SU-DHL-6 (cell line): ENCODE measurements around the gene COA8.

Experiments
- H2AFZ ChIP-seq: fragments of 200-600 bp; sonication (generic); 2 replicates; pipeline ENCODE4 v1.6.1; 2014; ENCODE audit warnings: low read depth, mild to moderate bottlenecking, moderate library complexity, mixed read lengths, antibody characterized with exemption, low read length; ENCODE audit not compliant: severe bottlenecking
- H3F3A ChIP-seq: fragments of 200-600 bp; shearing (Covaris generic); 2 replicates; pipeline ENCODE4 v1.6.0; 2016; ENCODE audit warnings: antibody characterized with exemption, mild to moderate bottlenecking; ENCODE audit not compliant: insufficient read depth
- H3K27ac ChIP-seq: fragments of 200-600 bp; sonication (generic); 2 replicates; pipeline ENCODE4 v1.5.1; 2016; ENCODE audit warnings: low read depth, mild to moderate bottlenecking, low read length, moderate library complexity, mixed read lengths
- H3K27me3 ChIP-seq: fragments of 200-600 bp; sonication (generic), shearing (Covaris generic); 2 replicates; pipeline ENCODE4 v1.6.0; 2014; ENCODE audit warnings: mild to moderate bottlenecking, low read length
- H3K36me3 ChIP-seq: fragments of 200-600 bp; sonication (generic); 2 replicates; pipeline ENCODE4 v1.6.1; 2014; ENCODE audit warnings: mild to moderate bottlenecking, low read length, mixed read lengths
- H3K4me2 ChIP-seq: fragments of 300-600, 200-600 bp; shearing (Covaris generic), sonication (generic); 2 replicates; pipeline ENCODE4 v1.6.0; 2014; ENCODE audit warnings: low read length, low read depth, mild to moderate bottlenecking; ENCODE audit not compliant: poor library complexity, severe bottlenecking
- H3K4me3 ChIP-seq: fragments of 200-600 bp; sonication (generic); 2 replicates; pipeline ENCODE4 v1.5.1; 2014; ENCODE audit warnings: antibody characterized with exemption, low read length, mild to moderate bottlenecking, mixed read lengths; ENCODE audit not compliant: insufficient read depth, poor library complexity, severe bottlenecking
- H3K79me2 ChIP-seq: fragments of 200-600 bp; sonication (generic); 2 replicates; pipeline ENCODE4 v1.6.1; 2014; ENCODE audit warnings: mild to moderate bottlenecking, low read length, moderate library complexity; ENCODE audit not compliant: insufficient read depth
- H3K9ac ChIP-seq: fragments of 200-600 bp; sonication (generic); 2 replicates; pipeline ENCODE4 v1.7.0; 2014; ENCODE audit warnings: mild to moderate bottlenecking, low read length
- H3K9me2 ChIP-seq: fragments of 200-600 bp; sonication (generic); replicated peaks from 2 replicates; pipeline ENCODE4 v1.6.1; 2014; ENCODE audit warnings: low read length; ENCODE audit not compliant: insufficient read depth
- H3K9me3 ChIP-seq: fragments of 200-600 bp; sonication (generic); 2 replicates; pipeline ENCODE4 v1.6.1; 2014; ENCODE audit warnings: low read length, mixed read lengths; ENCODE audit not compliant: insufficient read depth
- H4K20me1 ChIP-seq: fragments of 200-600 bp; sonication (generic); 2 replicates; pipeline ENCODE4 v1.6.1; 2014; ENCODE audit warnings: low read depth, mild to moderate bottlenecking, antibody characterized with exemption, low read length, moderate library complexity, mixed read lengths
- CTCF ChIP-seq: fragments of 200-600 bp; sonication (generic); IDR thresholded peaks from one replicate; pipeline ENCODE4 v1.5.1; 2017; ENCODE audit warnings: antibody characterized with exemption, mild to moderate bottlenecking, low read length, moderate library complexity; ENCODE audit not compliant: insufficient read depth, poor library complexity, severe bottlenecking
- EZH2phosphoT487 ChIP-seq: fragments of 200-600 bp; sonication (generic), shearing (Covaris generic); conservative IDR thresholded peaks from 2 replicates; pipeline ENCODE4 v1.6.1; 2018; ENCODE audit warnings: mild to moderate bottlenecking, antibody characterized with exemption, low read length, moderate library complexity, mixed read lengths

The COA8 gene

GRCh38 chr14:103551338-103551762 is 11.4 kb upstream of the COA8 start:
- Histone ChIP-seq H3K27ac (no peak overlapping the region), H3K36me3 (no peaks in the 10 kb centered on the region), H3K4me2 (no peak overlapping the region), H4K20me1 (no peaks in the 10 kb centered on the region), H3K9me3 (no peaks in the 10 kb centered on the region), H3F3A (no peaks in the 10 kb centered on the region), H2AFZ (no peak overlapping the region), H3K9ac (no peak overlapping the region), H3K9me2 (no peaks in the 10 kb centered on the region), H3K4me3 (no peak overlapping the region), H3K79me2 (0 out of 2 replicates have a peak, but pooled peaks cover 1% of the 10 kb centered on the region), H3K27me3 (no peaks in the 10 kb centered on the region)
- TF ChIP-seq EZH2phosphoT487 (no peak), CTCF (no peak)

GRCh38 chr14:103552011-103552845 is 10.5 kb upstream of the COA8 start:
- Histone ChIP-seq H3K79me2 (peaks cover 10% of the 10 kb centered on the region; the same call in 1 of the 2 replicates), H3K27ac (no peak overlapping the region), H3K9me3 (no peaks in the 10 kb centered on the region), H3K27me3 (no peaks in the 10 kb centered on the region), H3K4me3 (no peak overlapping the region), H3F3A (peaks cover 6% of the 10 kb centered on the region; the same call in 1 of the 2 replicates), H3K9ac (no peak overlapping the region), H3K36me3 (no peaks in the 10 kb centered on the region), H3K4me2 (no peak overlapping the region), H2AFZ (no peak overlapping the region), H3K9me2 (no peaks in the 10 kb centered on the region), H4K20me1 (no peaks in the 10 kb centered on the region)
- TF ChIP-seq CTCF (no peak), EZH2phosphoT487 (no peak)

GRCh38 chr14:103552846-103553210 is 9.9 kb upstream of the COA8 start:
- Histone ChIP-seq H3K4me2 (no peak overlapping the region), H3K9me3 (no peaks in the 10 kb centered on the region), H3K9ac (no peak overlapping the region), H3F3A (peaks cover 8% of the 10 kb centered on the region; the same call in 1 of the 2 replicates), H3K27me3 (no peaks in the 10 kb centered on the region), H3K27ac (no peak overlapping the region), H2AFZ (no peak overlapping the region), H3K79me2 (peaks cover 15% of the 10 kb centered on the region), H4K20me1 (no peaks in the 10 kb centered on the region), H3K36me3 (no peaks in the 10 kb centered on the region), H3K4me3 (no peak overlapping the region), H3K9me2 (no peaks in the 10 kb centered on the region)
- TF ChIP-seq CTCF (no peak), EZH2phosphoT487 (no peak)
